Spinal cord (tissue), 10 donors: ENCODE results near the gene THRA. TPM values are rescaled to one million over a fixed set of nuclear protein-coding genes. Genes with fewer than 3 reads are reported as not detected.

ENCODE experiments used
- DNase-seq, 6 donors: peaks; one replicate each; pipeline versions ENCODE4 v3.0.0 to v3.0.0-alpha.2; 2013 to 2015; ENCODE audit warnings: low spot score in 6 of 6, low read depth in 4 of 6
- H3K27ac ChIP-seq: one replicate; pipeline ENCODE4 v1.5.1; 2013; ENCODE audit warnings: low read depth, low read length, control low read depth
- H3K27me3 ChIP-seq: one replicate; pipeline ENCODE4 v1.6.1; 2013; ENCODE audit warnings: low read length; ENCODE audit not compliant: control insufficient read depth, insufficient read depth
- H3K36me3 ChIP-seq: one replicate; pipeline ENCODE4 v1.6.1; 2013; ENCODE audit warnings: low read length; ENCODE audit not compliant: control insufficient read depth, insufficient read depth
- H3K4me1 ChIP-seq: one replicate; pipeline ENCODE4 v1.6.1; 2013; ENCODE audit warnings: low read length; ENCODE audit not compliant: control insufficient read depth, insufficient read depth
- H3K4me3 ChIP-seq: one replicate; pipeline ENCODE4 v1.5.1; 2013; ENCODE audit warnings: low read depth, low read length, control low read depth
- H3K9me3 ChIP-seq: one replicate; pipeline ENCODE4 v1.6.1; 2013; ENCODE audit warnings: low read length; ENCODE audit not compliant: control insufficient read depth, insufficient read depth
- WGBS: methylation state at CpG from one replicate; pipeline ENCODE4 v1.1.5; 2013; ENCODE audit warnings: missing lambda C conversion rate; ENCODE audit not compliant: insufficient coverage; 5-methylcytosine and 5-hydroxymethylcytosine counted together
- polyA plus RNA-seq, 2 donors: library from polyadenylated mRNA; unstranded; fragments of 120-200 nt; gene quantifications; one replicate each; pipeline ENCODE4 v1.2.1, GENCODE V29; 2013; ENCODE audit not compliant: insufficient read length in 2 of 2
- total RNA-seq, 2 donors: library from RNA; depleted of rRNA in 1 of 2; stranded (reverse); fragments of 120-200 nt in 1 of 2; fragments of >200 nt in 1 of 2; gene quantifications; one replicate each; pipeline versions ENCODE4 v1.2.3 to v1.2.4, GENCODE V29; 2013 to 2014
- donor health status: healthy.

Gene THRA
- total and polyA plus RNA-seq, 4 donors: 80.1 to 252 (median 197) TPM

DNA sequence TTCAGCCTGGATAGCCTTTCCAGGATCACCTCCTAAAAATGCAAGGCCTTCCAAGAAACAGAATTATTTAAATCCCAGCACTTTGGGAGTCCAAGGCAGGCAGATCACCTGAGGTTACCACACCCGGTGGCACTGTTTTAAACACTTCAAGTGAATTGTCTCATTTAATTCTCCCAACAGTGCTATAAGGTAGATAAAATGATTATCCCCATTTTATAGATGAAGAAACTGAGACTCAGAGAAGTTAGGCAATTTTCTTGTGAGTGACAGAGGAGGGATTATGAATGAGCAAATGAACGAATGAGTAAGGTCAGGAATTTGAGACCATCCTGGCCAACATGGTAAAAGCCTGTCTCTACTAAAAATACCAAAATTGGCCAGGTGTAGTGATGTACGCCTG is 16.8 kb downstream of the THRA start:
- Histone ChIP-seq H3K4me1 (peaks cover 24% of the 10 kb centered on the region), H3K27me3 (no peaks in the 10 kb centered on the region), H3K4me3 (no peak overlapping the region), H3K27ac (no peak overlapping the region), H3K9me3 (no peaks in the 10 kb centered on the region), H3K36me3 (peaks cover 75% of the 10 kb centered on the region)
- no peak for DNase-seq
- 85% methylated on average over 2 of the region's 3 CpGs for WGBS

DNA sequence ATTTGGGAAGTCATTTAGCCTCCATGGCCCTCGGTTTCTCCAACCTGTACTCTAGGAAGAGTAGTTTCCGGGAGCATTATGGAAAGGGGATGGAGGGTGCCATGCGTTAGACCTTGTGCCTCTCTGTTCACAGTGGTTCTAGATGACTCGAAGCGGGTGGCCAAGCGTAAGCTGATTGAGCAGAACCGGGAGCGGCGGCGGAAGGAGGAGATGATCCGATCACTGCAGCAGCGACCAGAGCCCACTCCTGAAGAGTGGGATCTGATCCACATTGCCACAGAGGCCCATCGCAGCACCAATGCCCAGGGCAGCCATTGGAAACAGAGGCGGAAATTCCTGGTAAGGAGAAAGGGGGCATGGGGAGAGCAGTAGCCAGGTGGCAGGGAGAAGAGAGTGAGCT is 21.7 kb downstream of the THRA start:
- Histone ChIP-seq H3K4me1 (peaks cover 4% of the 10 kb centered on the region), H3K36me3 (peaks cover 78% of the 10 kb centered on the region), H3K9me3 (no peaks in the 10 kb centered on the region), H3K27ac (no peak overlapping the region), H3K4me3 (no peak overlapping the region), H3K27me3 (no peaks in the 10 kb centered on the region)
- WGBS: 97% methylated on average over 13 of the region's 14 CpGs
- no peak for DNase-seq

DNA sequence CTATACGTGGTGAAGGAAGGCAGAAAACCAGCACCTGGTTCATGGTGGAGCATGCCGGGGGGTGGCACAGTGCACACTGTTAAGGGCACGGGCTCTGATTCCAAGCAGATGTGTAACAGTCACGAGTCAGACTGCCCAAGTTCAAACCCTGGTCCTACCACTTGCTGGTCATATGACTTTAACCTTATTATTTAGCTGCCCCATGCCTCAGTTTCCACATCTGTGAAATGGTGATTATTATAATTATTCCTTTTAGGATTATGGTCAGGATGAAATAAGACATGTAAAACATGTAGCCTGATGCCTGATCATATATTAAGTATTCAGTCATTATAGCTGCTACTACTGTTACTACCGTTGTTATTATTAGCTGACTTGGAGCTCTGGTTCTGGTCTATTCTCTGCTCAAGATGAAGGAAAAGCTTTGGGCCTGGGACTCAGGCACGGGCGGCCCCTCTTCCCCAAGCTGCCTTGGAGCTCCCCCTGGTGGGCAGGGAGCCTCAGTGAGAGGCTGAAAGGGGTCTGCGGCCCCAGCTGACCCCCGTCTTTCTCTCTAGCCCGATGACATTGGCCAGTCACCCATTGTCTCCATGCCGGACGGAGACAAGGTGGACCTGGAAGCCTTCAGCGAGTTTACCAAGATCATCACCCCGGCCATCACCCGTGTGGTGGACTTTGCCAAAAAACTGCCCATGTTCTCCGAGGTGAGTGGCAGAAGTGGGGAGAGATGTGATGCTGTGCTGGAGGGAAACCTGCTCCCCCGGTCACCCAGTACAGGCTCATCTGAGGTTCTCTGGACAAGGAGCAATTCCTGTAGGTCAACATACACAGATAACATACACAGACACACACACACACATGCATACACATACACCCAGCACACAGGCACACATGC is 23.6 kb downstream of the THRA start:
- H3K4me3 ChIP-seq: no peak overlapping the region
- no peak overlapping the region for H3K27ac ChIP-seq
- DNase-seq: peak in 1 of 6 donors; percentile 52
- 56% methylated on average over 11 of the region's 17 CpGs for WGBS
- no peaks in the 10 kb centered on the region for H3K27me3 ChIP-seq
- no peaks in the 10 kb centered on the region for H3K9me3 ChIP-seq
- H3K36me3 ChIP-seq: peaks cover 82% of the 10 kb centered on the region
- H3K4me1 ChIP-seq: peaks cover 16% of the 10 kb centered on the region

DNA sequence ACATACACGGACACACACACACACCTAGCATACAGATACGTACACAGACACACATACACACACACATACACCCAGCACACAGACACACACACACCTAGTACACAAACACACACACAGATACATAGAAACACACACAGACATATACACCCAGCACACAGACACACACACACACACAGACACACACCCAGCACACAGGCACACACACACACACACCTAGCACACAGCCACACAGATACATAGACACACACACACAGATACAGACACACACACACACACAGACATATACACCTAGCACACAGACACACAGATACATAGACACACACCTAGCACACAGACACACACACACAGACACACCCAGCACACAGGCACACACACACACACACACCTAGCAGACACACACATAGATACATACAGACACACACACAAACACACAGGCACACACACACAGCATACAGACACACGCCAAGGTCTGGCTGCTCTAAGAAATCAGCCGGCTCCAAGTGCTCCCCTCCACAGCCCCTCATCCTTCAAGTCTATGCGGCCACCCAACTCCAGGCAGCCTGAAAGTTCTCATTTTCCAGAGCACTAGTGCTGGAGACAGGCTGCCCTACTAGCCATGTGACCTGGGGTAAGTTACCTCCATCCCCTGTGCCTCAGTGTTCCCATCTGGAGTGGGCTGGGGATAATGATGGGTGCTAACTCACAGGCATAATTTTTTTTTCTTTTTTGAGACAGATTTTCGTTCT is 24.5 kb downstream of the THRA start:
- no peak overlapping the region for H3K27ac ChIP-seq
- H3K4me1 ChIP-seq: peaks cover 24% of the 10 kb centered on the region
- no peaks in the 10 kb centered on the region for H3K9me3 ChIP-seq
- H3K27me3 ChIP-seq: no peaks in the 10 kb centered on the region
- peaks cover 89% of the 10 kb centered on the region for H3K36me3 ChIP-seq
- no peak for DNase-seq
- WGBS: 86% methylated on average over 4 of the region's 6 CpGs
- H3K4me3 ChIP-seq: no peak overlapping the region

DNA sequence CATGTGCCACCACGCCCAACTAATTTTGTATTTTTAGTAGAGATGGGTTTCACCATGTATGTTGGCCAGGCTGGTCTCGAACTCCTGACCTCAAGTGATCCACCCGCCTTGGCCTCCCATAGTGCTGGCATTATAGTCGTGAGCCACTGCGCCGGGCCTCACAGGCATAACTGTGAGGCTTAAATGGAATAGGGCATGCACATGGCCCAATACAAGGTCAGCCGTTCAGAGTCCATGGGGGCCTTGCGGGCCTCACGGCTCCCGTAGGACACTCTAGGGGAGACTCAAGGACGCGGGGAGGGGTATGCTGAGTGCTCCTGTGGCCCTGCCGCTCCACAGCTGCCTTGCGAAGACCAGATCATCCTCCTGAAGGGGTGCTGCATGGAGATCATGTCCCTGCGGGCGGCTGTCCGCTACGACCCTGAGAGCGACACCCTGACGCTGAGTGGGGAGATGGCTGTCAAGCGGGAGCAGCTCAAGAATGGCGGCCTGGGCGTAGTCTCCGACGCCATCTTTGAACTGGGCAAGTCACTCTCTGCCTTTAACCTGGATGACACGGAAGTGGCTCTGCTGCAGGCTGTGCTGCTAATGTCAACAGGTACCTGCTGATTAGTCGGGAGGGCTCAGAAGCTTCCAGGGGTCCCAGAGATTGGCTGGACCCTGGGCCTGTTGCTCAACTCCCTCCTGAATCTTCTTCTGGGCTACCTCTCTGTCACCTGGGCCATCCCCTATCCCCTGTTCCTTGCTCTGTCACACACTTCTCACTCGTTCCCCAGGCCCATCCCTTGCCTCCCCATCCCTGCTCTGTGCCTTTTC is 25.3 kb downstream of the THRA start:
- Histone ChIP-seq H3K4me1 (peaks cover 28% of the 10 kb centered on the region), H3K27me3 (no peaks in the 10 kb centered on the region), H3K27ac (no peak overlapping the region), H3K36me3 (peaks cover 98% of the 10 kb centered on the region), H3K9me3 (no peaks in the 10 kb centered on the region), H3K4me3 (no peak overlapping the region)
- WGBS: 89% methylated on average over 28 of the region's 28 CpGs
- DNase-seq: no peak

DNA sequence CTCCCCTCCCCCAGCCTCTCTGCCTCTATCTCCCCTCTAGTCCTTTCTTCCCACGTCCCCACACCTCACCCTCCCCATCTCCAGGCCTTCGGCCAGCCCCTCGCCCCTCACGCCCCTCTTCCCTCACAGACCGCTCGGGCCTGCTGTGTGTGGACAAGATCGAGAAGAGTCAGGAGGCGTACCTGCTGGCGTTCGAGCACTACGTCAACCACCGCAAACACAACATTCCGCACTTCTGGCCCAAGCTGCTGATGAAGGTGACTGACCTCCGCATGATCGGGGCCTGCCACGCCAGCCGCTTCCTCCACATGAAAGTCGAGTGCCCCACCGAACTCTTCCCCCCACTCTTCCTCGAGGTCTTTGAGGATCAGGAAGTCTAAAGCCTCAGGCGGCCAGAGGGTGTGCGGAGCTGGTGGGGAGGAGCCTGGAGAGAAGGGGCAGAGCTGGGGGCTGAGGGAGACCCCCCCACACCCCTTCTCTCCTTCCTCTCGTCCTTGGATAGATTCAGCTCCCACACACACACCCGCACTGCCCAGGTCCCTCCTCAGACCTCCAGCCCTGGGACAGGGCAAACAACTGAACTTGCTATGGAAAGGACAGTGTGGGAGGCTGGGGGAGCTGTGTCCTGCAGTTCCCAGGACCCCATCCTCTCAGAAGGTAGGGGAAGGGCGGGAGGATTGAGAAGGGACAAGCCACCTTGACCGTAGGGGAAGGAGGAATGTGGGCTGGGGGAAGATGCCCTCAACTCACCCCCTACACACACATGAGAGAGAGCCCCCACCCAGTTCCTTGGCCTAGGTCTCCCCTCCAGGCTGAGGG is 26.5 kb downstream of the THRA start:
- no peaks in the 10 kb centered on the region for H3K27me3 ChIP-seq
- WGBS: 79% methylated on average over 16 of the region's 26 CpGs
- H3K9me3 ChIP-seq: no peaks in the 10 kb centered on the region
- peaks cover 97% of the 10 kb centered on the region for H3K36me3 ChIP-seq
- H3K4me3 ChIP-seq: no peak overlapping the region
- H3K4me1 ChIP-seq: peaks cover 28% of the 10 kb centered on the region
- no peak for DNase-seq
- H3K27ac ChIP-seq: no peak overlapping the region

DNA sequence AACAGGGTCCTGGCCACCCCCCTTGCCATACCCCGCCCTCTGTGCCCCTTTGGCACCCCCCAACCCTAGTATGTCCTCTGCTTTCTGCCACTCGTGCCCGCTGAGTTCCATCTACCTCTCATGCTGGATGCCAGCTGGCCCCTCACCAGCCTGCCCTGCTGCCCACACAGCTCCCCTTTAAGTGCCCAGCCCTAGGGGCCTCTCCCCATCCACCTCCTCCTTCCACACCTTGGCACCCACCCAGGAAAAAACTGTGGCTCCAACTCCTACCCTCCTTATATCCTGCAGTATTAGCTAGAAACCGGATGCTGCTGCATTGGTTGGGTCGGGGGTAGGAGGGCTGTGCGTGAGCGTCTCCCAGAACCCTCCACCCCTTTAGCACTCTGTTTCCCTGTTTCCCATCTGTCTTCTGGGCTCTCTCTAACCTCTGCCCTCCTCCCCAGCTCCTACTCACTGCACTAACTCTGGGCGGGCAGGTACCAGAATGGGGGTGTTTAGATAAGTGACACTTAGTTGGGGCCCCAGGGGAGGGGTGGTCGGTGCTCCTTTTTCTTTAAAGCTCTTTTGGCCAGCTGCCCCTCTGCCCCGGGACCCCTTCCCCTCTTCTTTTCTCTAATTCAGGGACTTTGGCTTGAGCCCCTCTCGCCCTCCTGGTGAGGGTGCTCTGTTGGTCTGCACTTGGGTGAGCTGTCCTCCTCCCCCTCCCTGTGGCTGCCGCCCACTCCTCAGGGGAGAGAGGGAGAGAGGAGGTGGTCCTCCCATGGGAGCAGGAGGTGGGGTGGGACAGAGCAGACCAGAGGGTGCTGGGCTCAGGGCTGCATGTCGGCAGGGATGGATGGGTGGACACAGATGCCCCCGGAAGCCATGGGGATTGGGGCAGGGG is 27.7 kb downstream of the THRA start:
- Histone ChIP-seq H3K4me1 (peaks cover 34% of the 10 kb centered on the region), H3K27me3 (no peaks in the 10 kb centered on the region), H3K36me3 (peaks cover 97% of the 10 kb centered on the region), H3K9me3 (no peaks in the 10 kb centered on the region), H3K4me3 (no peak overlapping the region), H3K27ac (no peak overlapping the region)
- no peak for DNase-seq
- WGBS: 53% methylated on average over 4 of the region's 14 CpGs

DNA sequence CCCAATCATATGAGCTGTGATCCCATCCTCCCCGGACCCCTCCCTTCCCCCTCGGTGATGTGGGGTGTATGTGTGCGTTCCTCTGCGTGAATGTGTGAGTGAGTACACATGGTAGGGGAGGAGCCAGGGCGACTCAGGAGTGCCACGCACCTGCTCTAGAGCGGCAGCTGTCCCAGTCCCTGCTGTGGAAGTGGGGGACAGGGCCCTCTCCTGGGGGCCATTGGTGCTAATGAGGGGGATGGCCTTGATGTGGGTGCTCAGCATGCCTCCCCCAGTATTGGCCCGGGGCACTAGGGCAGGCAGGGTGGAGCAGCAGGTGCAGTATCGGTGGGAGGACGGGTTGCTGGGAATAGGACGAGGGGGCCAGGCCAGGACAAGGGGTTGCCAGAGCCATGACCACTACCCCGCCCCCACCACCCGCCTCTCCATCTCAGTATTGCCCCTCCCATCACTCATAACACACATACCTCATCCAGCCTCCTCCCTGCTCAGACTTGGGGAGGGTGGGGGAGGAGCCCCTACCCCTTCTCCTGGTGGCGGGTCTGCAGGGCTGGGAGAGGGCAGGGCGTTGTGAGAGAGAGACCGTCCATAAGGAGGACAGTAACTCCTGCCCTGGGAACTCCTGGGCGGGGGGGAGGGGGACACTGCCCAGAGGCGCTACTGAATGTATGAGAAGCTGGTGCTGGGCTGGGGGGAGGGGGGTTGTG is 29.1 kb downstream of the THRA start:
- Histone ChIP-seq H3K4me1 (peaks cover 43% of the 10 kb centered on the region), H3K4me3 (no peak overlapping the region), H3K9me3 (no peaks in the 10 kb centered on the region), H3K27ac (no peak overlapping the region), H3K27me3 (no peaks in the 10 kb centered on the region), H3K36me3 (peaks cover 98% of the 10 kb centered on the region)
- no peak for DNase-seq
- WGBS: 57% methylated on average over 5 of the region's 18 CpGs
